Fibroblast of lung (primary cell): ENCODE data around the gene ZNF638.

ENCODE experiments used
- EZH2 ChIP-seq: IDR thresholded peaks from 2 replicates; pipeline ENCODE4 v1.5.1; 2012; ENCODE audit warnings: low read length, control low read depth, mild to moderate bottlenecking; ENCODE audit errors: missing control alignments
- TF ChIP-seq, protein P1 (sequence below), 2 donors: IDR thresholded peaks in 1 of 2; conservative IDR thresholded peaks in 1 of 2; 1 replicate in 1 of 2; 2 replicates in 1 of 2; pipeline ENCODE4 v1.5.1; 2011 to 2012; ENCODE audit warnings: low read length in 2 of 2, control low read depth in 1 of 2, inconsistent platforms in 1 of 2, low read depth in 1 of 2, mild to moderate bottlenecking in 1 of 2

- TF ChIP-seq, protein P1, sequence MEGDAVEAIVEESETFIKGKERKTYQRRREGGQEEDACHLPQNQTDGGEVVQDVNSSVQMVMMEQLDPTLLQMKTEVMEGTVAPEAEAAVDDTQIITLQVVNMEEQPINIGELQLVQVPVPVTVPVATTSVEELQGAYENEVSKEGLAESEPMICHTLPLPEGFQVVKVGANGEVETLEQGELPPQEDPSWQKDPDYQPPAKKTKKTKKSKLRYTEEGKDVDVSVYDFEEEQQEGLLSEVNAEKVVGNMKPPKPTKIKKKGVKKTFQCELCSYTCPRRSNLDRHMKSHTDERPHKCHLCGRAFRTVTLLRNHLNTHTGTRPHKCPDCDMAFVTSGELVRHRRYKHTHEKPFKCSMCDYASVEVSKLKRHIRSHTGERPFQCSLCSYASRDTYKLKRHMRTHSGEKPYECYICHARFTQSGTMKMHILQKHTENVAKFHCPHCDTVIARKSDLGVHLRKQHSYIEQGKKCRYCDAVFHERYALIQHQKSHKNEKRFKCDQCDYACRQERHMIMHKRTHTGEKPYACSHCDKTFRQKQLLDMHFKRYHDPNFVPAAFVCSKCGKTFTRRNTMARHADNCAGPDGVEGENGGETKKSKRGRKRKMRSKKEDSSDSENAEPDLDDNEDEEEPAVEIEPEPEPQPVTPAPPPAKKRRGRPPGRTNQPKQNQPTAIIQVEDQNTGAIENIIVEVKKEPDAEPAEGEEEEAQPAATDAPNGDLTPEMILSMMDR (conservative IDR thresholded peaks at IDR 0.05 in 1 of 2, IDR thresholded peaks at IDR 0.05 in 1 of 2; ENCODE audit: low read depth in 1 of 2, low read length in 2 of 2): no peak
- TF ChIP-seq EZH2: no peak
Observed at GRCh38 chr2:71484354-71484753, 152.8 kb downstream of the ZNF638 start.
